GM06990 (cell line): ENCODE results near the gene IGFL1.
"Not testable (repeated sequence)": the region's sequence is repeated elsewhere in the genome, so short reads cannot be mapped to it uniquely, and the experiment has no call there.

ENCODE experiments used
- DNase-seq: peaks from one replicate; pipeline ENCODE4 v3.0.0-alpha.2; 2011; ENCODE audit not compliant: insufficient read length; ENCODE audit errors: extremely low read depth
- H3K27me3 ChIP-seq: replicated peaks from 2 replicates; pipeline ENCODE4 v1.6.0; 2011; ENCODE audit warnings: low read length; ENCODE audit not compliant: control insufficient read depth, insufficient read depth
- H3K36me3 ChIP-seq: 2 replicates; pipeline ENCODE4 v1.5.1; 2011; ENCODE audit warnings: low read length; ENCODE audit not compliant: control insufficient read depth, insufficient read depth
- H3K4me3 ChIP-seq: replicated peaks from 2 replicates; pipeline ENCODE4 v1.5.1; 2011; ENCODE audit warnings: low read depth, mild to moderate bottlenecking, control low read depth, low read length
- CTCF ChIP-seq: IDR thresholded peaks from 2 replicates; pipeline ENCODE4 v1.5.1; 2011; ENCODE audit warnings: low read length, control low read depth, mild to moderate bottlenecking, inconsistent platforms; ENCODE audit not compliant: insufficient read depth, poor library complexity, severe bottlenecking

The IGFL1 gene

GRCh38 chr19:46270521-46271256 lies 41.1 kb downstream of the IGFL1 start:
- no peak for DNase-seq
- no peak overlapping the region for H3K4me3 ChIP-seq
- H3K27me3 ChIP-seq: no peaks in the 10 kb centered on the region
- TF ChIP-seq CTCF: no peak
- H3K36me3 ChIP-seq: no peaks in the 10 kb centered on the region

GRCh38 chr19:46271481-46272197 lies 42.1 kb downstream of the IGFL1 start:
- no peak for TF ChIP-seq CTCF
- Histone ChIP-seq H3K36me3 (no peaks in the 10 kb centered on the region), H3K27me3 (no peaks in the 10 kb centered on the region), H3K4me3 (no peak overlapping the region)
- no peak for DNase-seq

- H3K4me3 ChIP-seq, H3K36me3 ChIP-seq, H3K27me3 ChIP-seq, DNase-seq: not testable (repeated sequence)
Measured at GRCh38 chr19:46273931-46274330, 44.4 kb downstream of the IGFL1 start.

GRCh38 chr19:46279177-46279576 lies 49.6 kb downstream of the IGFL1 start:
- no peak overlapping the region for H3K4me3 ChIP-seq
- no peak for TF ChIP-seq CTCF
- no peak for DNase-seq
- H3K27me3 ChIP-seq: no peaks in the 10 kb centered on the region
- H3K36me3 ChIP-seq: no peaks in the 10 kb centered on the region
